ENCODE results near the gene NBAS. TPM values are rescaled to one million over a fixed set of nuclear protein-coding genes. Genes with fewer than 3 reads are reported as not detected.

The NBAS gene
- total RNA-seq, 2 experiments from 2014 or later, result 24.3 to 25.5 TPM

DNA sequence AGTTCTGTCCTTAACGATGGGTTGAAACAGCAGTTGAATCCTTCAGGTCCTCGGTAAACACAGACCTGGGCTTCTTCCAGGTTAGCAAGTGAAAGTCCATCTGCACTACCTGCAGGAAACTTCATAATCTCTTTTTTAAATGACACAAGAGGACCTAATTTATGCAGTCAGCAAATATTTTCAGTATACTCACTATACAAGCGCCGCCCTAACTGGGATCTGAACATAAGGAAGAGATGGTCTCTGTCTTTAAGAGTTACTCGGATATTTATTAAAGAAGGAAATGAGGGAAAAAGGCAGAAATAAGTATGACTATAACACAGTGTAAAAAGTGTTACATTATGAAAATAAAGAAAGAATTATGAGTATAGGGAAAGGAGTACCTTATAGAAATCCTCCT, 103.3 kb downstream of the NBAS start:
- no peak for TF ChIP-seq CTCF (IDR thresholded peaks at IDR 0.05)
- intact Hi-C loops (cut with DNase I, micrococcal nuclease), result no loop called here
- H3K27me3 ChIP-seq (ENCODE audit: control insufficient read depth in 1 of 2, insufficient read depth in 2 of 2, low read length in 2 of 2), result no peaks in the 10 kb centered on the region
- H3K27ac Mint-ChIP-seq, result no peak overlapping the region
- H3K4me1 Mint-ChIP-seq (ENCODE audit: low read depth), result no peaks in the 10 kb centered on the region
- peaks cover 32% of the 10 kb centered on the region for H3K36me3 ChIP-seq (ENCODE audit: insufficient read depth, low read length)
- H3K9me3 Mint-ChIP-seq, result no peaks in the 10 kb centered on the region
- no peaks in the 10 kb centered on the region for H3K27me3 Mint-ChIP-seq
- ATAC-seq (ENCODE audit: poor library complexity) (no peak), DNase-seq (no peak)
- H3K27ac ChIP-seq (ENCODE audit: low read depth in 1 of 2, low read length in 2 of 2), result no peak overlapping the region
- H3K9me3 ChIP-seq (ENCODE audit: control insufficient read depth in 1 of 2, insufficient read depth in 1 of 2, low read length in 2 of 2), result no peaks in the 10 kb centered on the region
- peaks cover 89% of the 10 kb centered on the region for H3K36me3 Mint-ChIP-seq (ENCODE audit: low read depth)
- CTCF ChIA-PET, result no interaction called here
- POLR2A ChIA-PET, result no interaction called here
- no peak overlapping the region for H3K4me3 ChIP-seq (ENCODE audit: low read length)
- H3K4me3 Mint-ChIP-seq, result no peak overlapping the region
- no peaks in the 10 kb centered on the region for H3K4me1 ChIP-seq (ENCODE audit: insufficient read depth, low read length)

DNA sequence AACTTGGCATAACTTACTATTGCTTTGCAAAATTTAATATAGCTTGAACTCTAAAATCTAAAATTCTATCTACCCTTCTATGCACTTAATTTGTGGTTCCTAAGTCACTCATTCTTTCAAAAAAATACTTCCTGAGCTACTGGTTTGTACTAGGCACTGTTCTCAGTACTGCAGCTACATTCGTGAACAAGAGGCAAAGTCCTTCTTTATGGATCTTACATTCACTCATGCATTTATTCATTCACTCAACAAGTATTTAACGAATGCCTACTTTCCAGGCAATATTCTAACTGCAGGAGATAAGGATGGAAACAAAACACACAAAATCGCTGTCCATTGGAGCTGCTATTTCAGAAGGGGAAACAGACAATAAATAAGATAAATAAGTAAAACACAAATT, 104.8 kb downstream of the NBAS start:
- H3K27ac Mint-ChIP-seq, result no peak overlapping the region
- no peaks in the 10 kb centered on the region for H3K27me3 Mint-ChIP-seq
- no peaks in the 10 kb centered on the region for H3K9me3 Mint-ChIP-seq
- intact Hi-C loops (cut with DNase I, micrococcal nuclease), result no loop called here
- Histone ChIP-seq H3K27ac (ENCODE audit: low read depth in 1 of 2, low read length in 2 of 2) (no peak overlapping the region), H3K4me1 (ENCODE audit: insufficient read depth, low read length) (no peaks in the 10 kb centered on the region), H3K36me3 (ENCODE audit: insufficient read depth, low read length) (peaks cover 33% of the 10 kb centered on the region), H3K27me3 (ENCODE audit: control insufficient read depth in 1 of 2, insufficient read depth in 2 of 2, low read length in 2 of 2) (no peaks in the 10 kb centered on the region), H3K4me3 (ENCODE audit: low read length) (no peak overlapping the region), H3K9me3 (ENCODE audit: control insufficient read depth in 1 of 2, insufficient read depth in 1 of 2, low read length in 2 of 2) (no peaks in the 10 kb centered on the region)
- no peak for TF ChIP-seq CTCF (IDR thresholded peaks at IDR 0.05)
- no peaks in the 10 kb centered on the region for H3K4me1 Mint-ChIP-seq (ENCODE audit: low read depth)
- no peak overlapping the region for H3K4me3 Mint-ChIP-seq
- ChIA-PET POLR2A (no interaction called here), CTCF (no interaction called here)
- ATAC-seq (ENCODE audit: poor library complexity), result no peak
- H3K36me3 Mint-ChIP-seq (ENCODE audit: low read depth), result peaks cover 86% of the 10 kb centered on the region
- DNase-seq, result no peak

- CTCF ChIA-PET, result no interaction called here
- no peaks in the 10 kb centered on the region for H3K27me3 Mint-ChIP-seq
- Histone ChIP-seq H3K27ac (ENCODE audit: low read depth in 1 of 2, low read length in 2 of 2) (no peak overlapping the region), H3K9me3 (ENCODE audit: control insufficient read depth in 1 of 2, insufficient read depth in 1 of 2, low read length in 2 of 2) (peaks cover 0 to 3% of the 10 kb centered on the region in 2 experiments), H3K36me3 (ENCODE audit: insufficient read depth, low read length) (peaks cover 19% of the 10 kb centered on the region), H3K27me3 (ENCODE audit: control insufficient read depth in 1 of 2, insufficient read depth in 2 of 2, low read length in 2 of 2) (no peaks in the 10 kb centered on the region), H3K4me1 (ENCODE audit: insufficient read depth, low read length) (no peaks in the 10 kb centered on the region), H3K4me3 (ENCODE audit: low read length) (no peak overlapping the region)
- peaks cover 66% of the 10 kb centered on the region for H3K36me3 Mint-ChIP-seq (ENCODE audit: low read depth)
- H3K27ac Mint-ChIP-seq, result no peak overlapping the region
- POLR2A ChIA-PET, result no interaction called here
- peaks cover 9% of the 10 kb centered on the region for H3K9me3 Mint-ChIP-seq
- ATAC-seq (ENCODE audit: poor library complexity) (no peak), DNase-seq (no peak)
- intact Hi-C loops (cut with DNase I, micrococcal nuclease), result no loop called here
- H3K4me1 Mint-ChIP-seq (ENCODE audit: low read depth), result no peaks in the 10 kb centered on the region
- TF ChIP-seq CTCF (IDR thresholded peaks at IDR 0.05), result no peak
- H3K4me3 Mint-ChIP-seq, result no peak overlapping the region
Measured at GRCh38 chr2:15450808-15451207, 110.3 kb downstream of the NBAS start.

Measured in CD4-positive, alpha-beta T cell (primary cell).